ENCODE results near the gene TBC1D22A.
A peak's percentile ranks its signal among the peaks of the same experiment; 100 is the strongest.

Gene TBC1D22A

DNA sequence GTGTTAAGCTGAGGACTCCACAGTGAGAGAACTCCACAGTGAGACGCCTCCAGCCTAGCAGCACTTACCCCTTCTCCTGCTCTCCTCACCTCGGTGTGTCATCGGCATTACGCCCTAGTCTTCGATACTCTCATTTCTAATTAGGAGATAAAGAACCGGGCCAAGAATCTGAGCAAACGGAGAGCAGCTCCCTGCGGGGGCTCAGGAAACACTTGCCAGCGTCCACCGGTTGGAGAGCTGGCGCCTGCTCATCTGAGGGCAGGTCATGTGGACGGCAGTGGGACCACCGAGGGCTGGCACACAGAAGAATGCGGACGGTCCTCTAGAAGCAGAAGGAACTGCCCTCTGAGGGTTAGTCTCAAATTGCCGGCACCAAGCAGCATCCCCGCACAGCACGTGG is 37.4 kb upstream of the TBC1D22A start:
- ATAC-seq = no peak
- TF ChIP-seq OSR1 (CRISPR knock-in tag; IDR thresholded peaks at IDR 0.05) = no peak
- TF ChIP-seq ZNF565 (CRISPR knock-in tag; conservative IDR thresholded peaks at IDR 0.05; ENCODE audit: low read depth) = no peak
- TF ChIP-seq, protein P1, sequence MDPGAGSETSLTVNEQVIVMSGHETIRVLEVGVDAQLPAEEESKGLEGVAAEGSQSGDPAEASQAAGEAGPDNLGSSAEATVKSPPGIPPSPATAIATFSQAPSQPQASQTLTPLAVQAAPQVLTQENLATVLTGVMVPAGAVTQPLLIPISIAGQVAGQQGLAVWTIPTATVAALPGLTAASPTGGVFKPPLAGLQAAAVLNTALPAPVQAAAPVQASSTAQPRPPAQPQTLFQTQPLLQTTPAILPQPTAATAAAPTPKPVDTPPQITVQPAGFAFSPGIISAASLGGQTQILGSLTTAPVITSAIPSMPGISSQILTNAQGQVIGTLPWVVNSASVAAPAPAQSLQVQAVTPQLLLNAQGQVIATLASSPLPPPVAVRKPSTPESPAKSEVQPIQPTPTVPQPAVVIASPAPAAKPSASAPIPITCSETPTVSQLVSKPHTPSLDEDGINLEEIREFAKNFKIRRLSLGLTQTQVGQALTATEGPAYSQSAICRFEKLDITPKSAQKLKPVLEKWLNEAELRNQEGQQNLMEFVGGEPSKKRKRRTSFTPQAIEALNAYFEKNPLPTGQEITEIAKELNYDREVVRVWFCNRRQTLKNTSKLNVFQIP (CRISPR knock-in tag; IDR thresholded peaks at IDR 0.05; ENCODE audit: borderline replicate concordance, low read depth) = no peak
- TF ChIP-seq ZNF8 (CRISPR knock-in tag; IDR thresholded peaks at IDR 0.05) = no peak
- no peak for TF ChIP-seq TOX (CRISPR knock-in tag; IDR thresholded peaks at IDR 0.05; ENCODE audit: borderline replicate concordance)
- no peak for TF ChIP-seq GLIS3 (CRISPR knock-in tag; IDR thresholded peaks at IDR 0.05)
- TF ChIP-seq ISL1 (CRISPR knock-in tag; IDR thresholded peaks at IDR 0.05) = no peak
- no peak for TF ChIP-seq ZC3H10 (CRISPR knock-in tag; IDR thresholded peaks at IDR 0.05)
- TF ChIP-seq, protein P2, sequence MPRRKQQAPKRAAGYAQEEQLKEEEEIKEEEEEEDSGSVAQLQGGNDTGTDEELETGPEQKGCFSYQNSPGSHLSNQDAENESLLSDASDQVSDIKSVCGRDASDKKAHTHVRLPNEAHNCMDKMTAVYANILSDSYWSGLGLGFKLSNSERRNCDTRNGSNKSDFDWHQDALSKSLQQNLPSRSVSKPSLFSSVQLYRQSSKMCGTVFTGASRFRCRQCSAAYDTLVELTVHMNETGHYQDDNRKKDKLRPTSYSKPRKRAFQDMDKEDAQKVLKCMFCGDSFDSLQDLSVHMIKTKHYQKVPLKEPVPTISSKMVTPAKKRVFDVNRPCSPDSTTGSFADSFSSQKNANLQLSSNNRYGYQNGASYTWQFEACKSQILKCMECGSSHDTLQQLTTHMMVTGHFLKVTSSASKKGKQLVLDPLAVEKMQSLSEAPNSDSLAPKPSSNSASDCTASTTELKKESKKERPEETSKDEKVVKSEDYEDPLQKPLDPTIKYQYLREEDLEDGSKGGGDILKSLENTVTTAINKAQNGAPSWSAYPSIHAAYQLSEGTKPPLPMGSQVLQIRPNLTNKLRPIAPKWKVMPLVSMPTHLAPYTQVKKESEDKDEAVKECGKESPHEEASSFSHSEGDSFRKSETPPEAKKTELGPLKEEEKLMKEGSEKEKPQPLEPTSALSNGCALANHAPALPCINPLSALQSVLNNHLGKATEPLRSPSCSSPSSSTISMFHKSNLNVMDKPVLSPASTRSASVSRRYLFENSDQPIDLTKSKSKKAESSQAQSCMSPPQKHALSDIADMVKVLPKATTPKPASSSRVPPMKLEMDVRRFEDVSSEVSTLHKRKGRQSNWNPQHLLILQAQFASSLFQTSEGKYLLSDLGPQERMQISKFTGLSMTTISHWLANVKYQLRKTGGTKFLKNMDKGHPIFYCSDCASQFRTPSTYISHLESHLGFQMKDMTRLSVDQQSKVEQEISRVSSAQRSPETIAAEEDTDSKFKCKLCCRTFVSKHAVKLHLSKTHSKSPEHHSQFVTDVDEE (CRISPR knock-in tag; IDR thresholded peaks at IDR 0.05) = no peak
- no peak for TF ChIP-seq ZNF70 (CRISPR knock-in tag; IDR thresholded peaks at IDR 0.05)
- TF ChIP-seq, protein P3, sequence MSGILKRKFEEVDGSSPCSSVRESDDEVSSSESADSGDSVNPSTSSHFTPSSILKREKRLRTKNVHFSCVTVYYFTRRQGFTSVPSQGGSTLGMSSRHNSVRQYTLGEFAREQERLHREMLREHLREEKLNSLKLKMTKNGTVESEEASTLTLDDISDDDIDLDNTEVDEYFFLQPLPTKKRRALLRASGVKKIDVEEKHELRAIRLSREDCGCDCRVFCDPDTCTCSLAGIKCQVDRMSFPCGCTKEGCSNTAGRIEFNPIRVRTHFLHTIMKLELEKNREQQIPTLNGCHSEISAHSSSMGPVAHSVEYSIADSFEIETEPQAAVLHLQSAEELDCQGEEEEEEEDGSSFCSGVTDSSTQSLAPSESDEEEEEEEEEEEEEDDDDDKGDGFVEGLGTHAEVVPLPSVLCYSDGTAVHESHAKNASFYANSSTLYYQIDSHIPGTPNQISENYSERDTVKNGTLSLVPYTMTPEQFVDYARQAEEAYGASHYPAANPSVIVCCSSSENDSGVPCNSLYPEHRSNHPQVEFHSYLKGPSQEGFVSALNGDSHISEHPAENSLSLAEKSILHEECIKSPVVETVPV (CRISPR knock-in tag; IDR thresholded peaks at IDR 0.05) = no peak
- no peak for TF ChIP-seq RARB (CRISPR knock-in tag; IDR thresholded peaks at IDR 0.05)
- no peak for TF ChIP-seq SNAI2 (CRISPR knock-in tag; IDR thresholded peaks at IDR 0.05)
- no peak for TF ChIP-seq ARNTL (CRISPR knock-in tag; IDR thresholded peaks at IDR 0.05; ENCODE audit: borderline replicate concordance, low read depth)
- no peak for TF ChIP-seq CSDC2 (CRISPR knock-in tag; IDR thresholded peaks at IDR 0.05)
- TF ChIP-seq, protein P4, sequence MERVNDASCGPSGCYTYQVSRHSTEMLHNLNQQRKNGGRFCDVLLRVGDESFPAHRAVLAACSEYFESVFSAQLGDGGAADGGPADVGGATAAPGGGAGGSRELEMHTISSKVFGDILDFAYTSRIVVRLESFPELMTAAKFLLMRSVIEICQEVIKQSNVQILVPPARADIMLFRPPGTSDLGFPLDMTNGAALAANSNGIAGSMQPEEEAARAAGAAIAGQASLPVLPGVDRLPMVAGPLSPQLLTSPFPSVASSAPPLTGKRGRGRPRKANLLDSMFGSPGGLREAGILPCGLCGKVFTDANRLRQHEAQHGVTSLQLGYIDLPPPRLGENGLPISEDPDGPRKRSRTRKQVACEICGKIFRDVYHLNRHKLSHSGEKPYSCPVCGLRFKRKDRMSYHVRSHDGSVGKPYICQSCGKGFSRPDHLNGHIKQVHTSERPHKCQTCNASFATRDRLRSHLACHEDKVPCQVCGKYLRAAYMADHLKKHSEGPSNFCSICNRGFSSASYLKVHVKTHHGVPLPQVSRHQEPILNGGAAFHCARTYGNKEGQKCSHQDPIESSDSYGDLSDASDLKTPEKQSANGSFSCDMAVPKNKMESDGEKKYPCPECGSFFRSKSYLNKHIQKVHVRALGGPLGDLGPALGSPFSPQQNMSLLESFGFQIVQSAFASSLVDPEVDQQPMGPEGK (CRISPR knock-in tag; IDR thresholded peaks at IDR 0.05; ENCODE audit: borderline replicate concordance) = no peak
- no peak for TF ChIP-seq ZFP3 (CRISPR knock-in tag; IDR thresholded peaks at IDR 0.05)
- no peak for TF ChIP-seq ZFP30 (CRISPR knock-in tag; IDR thresholded peaks at IDR 0.05)
- TF ChIP-seq PPARA (CRISPR knock-in tag; IDR thresholded peaks at IDR 0.05; ENCODE audit: borderline replicate concordance) = no peak

DNA sequence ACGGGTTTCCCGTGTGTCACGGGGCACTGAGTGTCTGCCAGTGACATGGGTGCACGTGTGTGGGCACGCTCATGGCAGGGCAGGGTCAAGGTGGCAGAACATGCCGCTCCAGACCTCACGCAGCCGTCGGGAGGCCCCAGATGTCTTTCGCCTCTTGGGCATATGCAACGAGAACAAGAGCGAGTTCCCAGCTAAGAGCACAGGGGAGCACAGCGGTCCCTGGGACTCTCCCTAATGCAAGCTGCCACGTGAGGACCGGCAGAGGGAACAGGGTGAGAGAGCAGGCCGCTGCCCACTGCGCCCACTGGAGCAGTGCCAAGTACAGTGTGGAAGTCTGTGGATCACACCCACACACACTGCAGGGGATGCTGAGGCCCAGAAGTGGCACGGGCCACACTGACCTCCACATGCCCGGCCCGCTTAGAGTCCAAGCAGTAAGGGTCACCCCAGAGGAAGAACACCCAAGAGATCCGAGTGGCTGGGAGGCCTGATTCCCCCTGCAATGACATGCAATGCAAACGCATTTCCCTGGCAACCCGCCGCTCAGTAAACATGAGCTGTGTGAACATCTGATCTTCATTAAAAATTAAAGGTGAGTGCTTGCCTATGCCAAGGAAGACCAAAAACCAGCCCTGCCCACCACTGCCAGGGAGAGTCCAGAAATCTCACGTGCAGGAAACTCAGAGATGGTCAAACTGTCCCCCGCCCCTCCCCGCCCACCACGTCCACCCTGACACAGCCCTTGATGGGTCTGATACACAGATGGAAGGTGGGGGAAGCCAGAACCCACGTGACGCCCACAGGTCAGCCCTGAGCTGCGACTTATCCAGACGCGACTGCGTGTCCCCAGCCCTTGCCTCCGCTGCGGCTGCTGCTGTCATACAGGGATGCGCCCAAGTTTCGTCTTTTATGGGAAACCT is 36.1 kb upstream of the TBC1D22A start:
- TF ChIP-seq TCF4 (CRISPR knock-in tag; IDR thresholded peaks at IDR 0.05; ENCODE audit: borderline replicate concordance) = peak; percentile 48; the same call in 1 of the 2 replicates
- TF ChIP-seq, protein P5, sequence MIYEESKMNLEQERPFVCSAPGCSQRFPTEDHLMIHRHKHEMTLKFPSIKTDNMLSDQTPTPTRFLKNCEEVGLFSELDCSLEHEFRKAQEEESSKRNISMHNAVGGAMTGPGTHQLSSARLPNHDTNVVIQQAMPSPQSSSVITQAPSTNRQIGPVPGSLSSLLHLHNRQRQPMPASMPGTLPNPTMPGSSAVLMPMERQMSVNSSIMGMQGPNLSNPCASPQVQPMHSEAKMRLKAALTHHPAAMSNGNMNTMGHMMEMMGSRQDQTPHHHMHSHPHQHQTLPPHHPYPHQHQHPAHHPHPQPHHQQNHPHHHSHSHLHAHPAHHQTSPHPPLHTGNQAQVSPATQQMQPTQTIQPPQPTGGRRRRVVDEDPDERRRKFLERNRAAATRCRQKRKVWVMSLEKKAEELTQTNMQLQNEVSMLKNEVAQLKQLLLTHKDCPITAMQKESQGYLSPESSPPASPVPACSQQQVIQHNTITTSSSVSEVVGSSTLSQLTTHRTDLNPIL (CRISPR knock-in tag; IDR thresholded peaks at IDR 0.05; ENCODE audit: low read depth) = no peak
- peak; percentile 57 for ATAC-seq

DNA sequence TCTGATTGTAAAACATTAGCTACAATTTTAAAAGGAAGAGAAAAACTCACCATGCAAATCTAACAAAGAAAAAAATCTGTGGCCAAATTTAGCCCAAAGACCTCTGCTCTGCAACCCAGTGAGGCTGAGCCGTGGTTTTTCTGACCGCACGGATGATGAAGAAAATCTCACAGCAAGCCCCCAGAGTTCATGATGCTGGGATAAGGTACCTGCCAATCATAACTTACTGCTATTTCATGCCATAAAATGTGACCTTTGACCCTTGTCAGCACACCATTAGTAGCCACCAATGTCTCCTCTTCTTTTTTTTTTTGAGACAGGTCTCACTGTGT is 35.5 kb upstream of the TBC1D22A start:
- no peak for ATAC-seq
- TF ChIP-seq ZNF565 (CRISPR knock-in tag; conservative IDR thresholded peaks at IDR 0.05; ENCODE audit: low read depth) (no peak), TCF4 (CRISPR knock-in tag; IDR thresholded peaks at IDR 0.05; ENCODE audit: borderline replicate concordance) (no peak), BACH2 (CRISPR knock-in tag; IDR thresholded peaks at IDR 0.05; ENCODE audit: borderline replicate concordance) (no peak), PPARA (CRISPR knock-in tag; IDR thresholded peaks at IDR 0.05; ENCODE audit: borderline replicate concordance) (no peak), ARNTL (CRISPR knock-in tag; IDR thresholded peaks at IDR 0.05; ENCODE audit: borderline replicate concordance, low read depth) (no peak)
